Superior temporal gyrus (tissue), 1 donor: ENCODE measurements around the gene GRIK4.

Experiments
- DNase-seq: peaks from one replicate; pipeline ENCODE4 v3.0.0-alpha.2; 2016; ENCODE audit errors: extremely low spot score

The GRIK4 gene

GRCh38 chr11:120950880-120951279 lies 439.3 kb downstream of the GRIK4 start:
- no peak for DNase-seq

GRCh38 chr11:120952461-120953434 lies 441.2 kb downstream of the GRIK4 start:
- DNase-seq: peak; percentile 82

- DNase-seq: no peak
These were observed 442.8 kb downstream of the GRIK4 start for GRCh38 chr11:120954381-120954780.

- DNase-seq: no peak
These were observed 445.4 kb downstream of the GRIK4 start for GRCh38 chr11:120956710-120957495.

- no peak for DNase-seq
These were observed 446.6 kb downstream of the GRIK4 start for GRCh38 chr11:120958185-120958584.

GRCh38 chr11:120959189-120959588 lies 447.6 kb downstream of the GRIK4 start:
- DNase-seq: no peak

GRCh38 chr11:120964857-120965256 lies 453.3 kb downstream of the GRIK4 start:
- DNase-seq: no peak

- no peak for DNase-seq
These were observed 455.3 kb downstream of the GRIK4 start for GRCh38 chr11:120966840-120967239.

- DNase-seq: no peak
These were observed 458.4 kb downstream of the GRIK4 start for GRCh38 chr11:120969993-120970392.

GRCh38 chr11:120971825-120972224 lies 460.3 kb downstream of the GRIK4 start:
- DNase-seq: no peak

GRCh38 chr11:120972621-120973020 lies 461.1 kb downstream of the GRIK4 start:
- DNase-seq: no peak

- DNase-seq: no peak
These were observed 462.0 kb downstream of the GRIK4 start for GRCh38 chr11:120973501-120973900.

- no peak for DNase-seq
These were observed 462.9 kb downstream of the GRIK4 start for GRCh38 chr11:120974466-120974865.

- peak; percentile 37 for DNase-seq
These were observed 463.4 kb downstream of the GRIK4 start for GRCh38 chr11:120974965-120975364.

GRCh38 chr11:120977266-120978137 lies 466.0 kb downstream of the GRIK4 start:
- DNase-seq: peak; percentile 32

GRCh38 chr11:120978701-120979100 lies 467.2 kb downstream of the GRIK4 start:
- DNase-seq: no peak

GRCh38 chr11:120985718-120986569 lies 474.4 kb downstream of the GRIK4 start:
- DNase-seq: no peak

GRCh38 chr11:120988603-120989002 lies 477.1 kb downstream of the GRIK4 start:
- no peak for DNase-seq

GRCh38 chr11:120991830-120992686 lies 480.5 kb downstream of the GRIK4 start:
- DNase-seq: no peak
